WERI-Rb-1 (cell line): ENCODE data around the gene ZNF783.
"Not testable (repeated sequence)": the region's sequence is repeated elsewhere in the genome, so short reads cannot be mapped to it uniquely, and the experiment has no call there.

ENCODE experiments used
- DNase-seq: peaks from one replicate; pipeline ENCODE4 v3.0.0-alpha.2; 2020
- H3K27ac ChIP-seq: fragments of 250-450 bp; sonication (Bioruptor Pico); 2 replicates; pipeline ENCODE4 v1.5.1; 2020; ENCODE audit warnings: mild to moderate bottlenecking, moderate library complexity
- H3K27me3 ChIP-seq: fragments of 250-450 bp; sonication (Bioruptor Pico); 2 replicates; pipeline ENCODE4 v1.5.1; 2021; ENCODE audit warnings: mild to moderate bottlenecking, low read depth, moderate library complexity; ENCODE audit not compliant: insufficient read depth, severe bottlenecking
- H3K36me3 ChIP-seq: fragments of 250-450 bp; sonication (Bioruptor Pico); 2 replicates; pipeline ENCODE4 v1.5.1; 2020; ENCODE audit warnings: mild to moderate bottlenecking, moderate library complexity
- H3K4me3 ChIP-seq: 2 replicates; pipeline ENCODE4 v1.5.1; 2011; ENCODE audit warnings: low read depth, mild to moderate bottlenecking, control low read depth, low read length
- H3K9me3 ChIP-seq: fragments of 250-450 bp; sonication (Bioruptor Pico); 2 replicates; pipeline ENCODE4 v1.5.1; 2021; ENCODE audit warnings: mild to moderate bottlenecking, moderate library complexity; ENCODE audit not compliant: severe bottlenecking
- TF ChIP-seq, protein P1 (sequence below): IDR thresholded peaks from 2 replicates; pipeline ENCODE4 v1.5.1; 2011; ENCODE audit warnings: low read depth, mild to moderate bottlenecking, control low read depth, inconsistent platforms, low read length

Gene ZNF783

DNA sequence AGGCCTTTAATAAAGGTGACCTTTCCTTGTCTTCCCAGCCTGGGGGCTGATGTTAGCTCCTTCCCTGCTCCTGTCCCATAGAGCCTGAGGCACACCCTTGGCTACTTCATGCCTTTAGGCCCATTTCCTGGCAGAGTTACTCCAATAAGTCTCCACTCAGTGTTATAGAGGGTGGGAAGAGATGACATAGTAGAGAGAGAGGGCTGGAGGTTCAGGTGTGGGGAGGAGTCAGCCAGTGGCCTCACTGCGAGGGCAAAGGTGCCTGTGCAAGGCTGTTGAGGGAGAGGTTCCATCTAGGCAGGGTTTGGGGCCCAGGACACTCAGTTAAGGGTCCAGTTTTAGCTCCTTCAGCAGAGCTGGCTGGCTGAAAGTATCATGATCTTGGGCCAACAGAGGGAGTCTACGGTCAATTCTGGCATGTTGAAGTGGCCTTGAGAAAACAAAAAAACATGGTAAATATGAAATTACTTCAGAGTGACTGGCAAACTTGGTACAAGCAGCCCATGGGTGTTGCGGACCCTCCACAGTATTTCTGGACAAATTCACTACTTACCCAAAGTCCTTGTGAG is 67.9 kb downstream of the ZNF783 start:
- H3K27me3 ChIP-seq = no peaks in the 10 kb centered on the region
- no peak for DNase-seq
- H3K4me3 ChIP-seq = no peak overlapping the region
- no peaks in the 10 kb centered on the region for H3K36me3 ChIP-seq
- no peak overlapping the region for H3K27ac ChIP-seq
- TF ChIP-seq, protein P1, sequence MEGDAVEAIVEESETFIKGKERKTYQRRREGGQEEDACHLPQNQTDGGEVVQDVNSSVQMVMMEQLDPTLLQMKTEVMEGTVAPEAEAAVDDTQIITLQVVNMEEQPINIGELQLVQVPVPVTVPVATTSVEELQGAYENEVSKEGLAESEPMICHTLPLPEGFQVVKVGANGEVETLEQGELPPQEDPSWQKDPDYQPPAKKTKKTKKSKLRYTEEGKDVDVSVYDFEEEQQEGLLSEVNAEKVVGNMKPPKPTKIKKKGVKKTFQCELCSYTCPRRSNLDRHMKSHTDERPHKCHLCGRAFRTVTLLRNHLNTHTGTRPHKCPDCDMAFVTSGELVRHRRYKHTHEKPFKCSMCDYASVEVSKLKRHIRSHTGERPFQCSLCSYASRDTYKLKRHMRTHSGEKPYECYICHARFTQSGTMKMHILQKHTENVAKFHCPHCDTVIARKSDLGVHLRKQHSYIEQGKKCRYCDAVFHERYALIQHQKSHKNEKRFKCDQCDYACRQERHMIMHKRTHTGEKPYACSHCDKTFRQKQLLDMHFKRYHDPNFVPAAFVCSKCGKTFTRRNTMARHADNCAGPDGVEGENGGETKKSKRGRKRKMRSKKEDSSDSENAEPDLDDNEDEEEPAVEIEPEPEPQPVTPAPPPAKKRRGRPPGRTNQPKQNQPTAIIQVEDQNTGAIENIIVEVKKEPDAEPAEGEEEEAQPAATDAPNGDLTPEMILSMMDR = no peak
- peaks cover 11% of the 10 kb centered on the region for H3K9me3 ChIP-seq

DNA sequence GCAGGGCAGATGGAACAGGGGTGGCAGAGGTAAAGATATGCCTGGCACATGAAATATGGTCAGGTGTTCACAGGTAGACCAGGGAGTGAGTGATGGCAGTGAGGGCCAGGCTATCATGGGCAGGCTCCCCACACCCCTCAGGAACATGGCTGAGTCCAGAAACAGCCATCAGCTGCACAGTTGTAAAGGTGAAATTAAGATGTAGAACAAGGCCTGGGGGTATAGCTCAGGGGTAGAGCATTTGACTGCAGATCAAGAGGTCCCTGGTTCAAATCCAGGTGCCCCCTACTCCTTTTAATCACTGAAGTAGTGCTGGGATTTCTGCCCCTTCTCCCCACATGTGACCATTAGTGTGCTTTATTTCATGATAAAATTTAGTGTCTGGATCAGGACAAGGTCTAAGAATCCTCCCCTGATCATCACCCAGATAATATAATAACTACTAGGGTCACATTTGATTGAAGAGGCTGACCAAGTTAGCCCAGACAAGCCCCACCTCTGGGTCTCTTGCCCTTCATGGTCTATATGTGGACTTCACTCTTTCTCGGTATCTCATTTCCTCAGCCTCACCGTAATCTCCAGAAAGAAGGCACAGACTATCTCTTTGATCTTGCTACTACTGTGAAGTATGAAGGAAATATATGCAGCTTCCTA is 69.0 kb downstream of the ZNF783 start:
- H3K9me3 ChIP-seq = peaks cover 4% of the 10 kb centered on the region
- H3K27ac ChIP-seq = no peak overlapping the region
- TF ChIP-seq, protein P1 = no peak
- H3K4me3 ChIP-seq = no peak overlapping the region
- DNase-seq = no peak
- H3K27me3 ChIP-seq = no peaks in the 10 kb centered on the region
- no peaks in the 10 kb centered on the region for H3K36me3 ChIP-seq

DNA sequence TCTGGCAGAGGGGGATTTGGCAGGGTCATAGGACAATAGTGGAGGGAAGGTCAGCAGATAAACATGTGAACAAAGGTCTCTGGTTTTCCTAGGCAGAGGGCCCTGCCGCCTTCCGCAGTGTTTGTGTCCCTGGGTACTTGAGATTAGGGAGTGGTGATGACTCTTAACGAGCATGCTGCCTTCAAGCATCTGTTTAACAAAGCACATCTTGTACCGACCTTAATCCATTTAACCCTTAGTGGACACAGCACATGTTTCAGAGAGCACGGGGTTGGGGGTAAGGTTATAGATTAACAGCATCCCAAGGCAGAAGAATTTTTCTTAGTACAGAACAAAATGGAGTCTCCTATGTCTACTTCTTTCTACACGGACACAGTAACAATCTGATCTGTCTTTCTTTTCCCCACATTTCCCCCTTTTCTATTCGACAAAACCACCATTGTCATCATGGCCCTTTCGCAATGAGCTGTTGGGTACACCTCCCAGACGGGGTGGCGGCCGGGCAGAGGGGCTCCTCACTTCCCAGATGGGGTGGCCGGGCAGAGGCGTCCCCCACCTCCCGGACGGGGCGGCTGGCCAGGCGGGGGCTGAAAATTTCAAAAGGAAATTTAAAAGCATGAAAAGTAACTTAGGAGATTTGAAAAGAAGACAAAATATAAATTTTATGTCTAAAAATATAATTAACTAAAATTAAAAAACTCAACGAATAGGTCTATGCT is 70.8 kb downstream of the ZNF783 start:
- DNase-seq, H3K27me3 ChIP-seq, H3K4me3 ChIP-seq, H3K9me3 ChIP-seq, H3K36me3 ChIP-seq, H3K27ac ChIP-seq: not testable (repeated sequence)

DNA sequence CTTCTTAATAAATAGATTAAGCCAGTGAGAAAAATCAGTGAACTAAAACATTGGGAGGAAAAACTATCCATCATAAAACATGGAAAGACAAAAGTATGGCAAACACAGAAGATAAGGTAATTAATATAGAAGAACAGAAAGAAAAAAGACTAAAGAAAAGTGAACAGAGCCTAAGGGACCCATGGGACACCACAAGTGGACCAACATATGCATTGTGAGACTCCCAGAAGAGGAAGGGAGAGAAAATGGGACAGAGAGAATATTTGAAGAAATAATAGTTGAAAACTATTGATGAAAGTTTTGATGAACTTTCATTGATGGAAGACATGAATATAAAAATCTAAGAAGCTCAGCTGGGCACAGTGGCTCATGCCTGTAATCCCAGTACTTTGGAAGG is 71.3 kb downstream of the ZNF783 start:
- Histone ChIP-seq H3K4me3 (no peak overlapping the region), H3K36me3 (no peaks in the 10 kb centered on the region), H3K27me3 (no peaks in the 10 kb centered on the region), H3K27ac (no peak overlapping the region), H3K9me3 (peaks cover 4% of the 10 kb centered on the region)
- DNase-seq = no peak
- TF ChIP-seq, protein P1 = no peak

DNA sequence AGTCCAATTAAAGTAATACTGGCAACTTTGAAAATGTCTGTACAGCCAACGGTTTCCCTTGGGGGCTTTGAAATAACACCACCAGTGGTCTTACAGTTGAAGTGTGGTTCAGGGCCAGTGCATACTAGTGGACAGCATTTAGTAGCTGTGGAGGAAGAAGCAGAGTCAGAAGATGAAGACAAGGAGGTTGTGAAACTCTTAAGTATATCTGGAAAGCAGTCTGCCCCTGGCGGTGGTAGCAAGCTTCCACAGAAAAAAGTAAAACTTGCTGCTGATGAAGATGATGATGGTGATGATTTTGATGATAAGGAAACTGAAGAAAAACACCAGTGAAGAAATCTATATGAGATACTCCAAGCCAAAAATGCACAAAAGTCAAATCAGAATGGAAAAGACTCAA is 72.2 kb downstream of the ZNF783 start:
- Histone ChIP-seq H3K27ac (no peak overlapping the region), H3K9me3 (peaks cover 4% of the 10 kb centered on the region), H3K36me3 (no peaks in the 10 kb centered on the region), H3K4me3 (no peak overlapping the region), H3K27me3 (no peaks in the 10 kb centered on the region)
- no peak for DNase-seq
- TF ChIP-seq, protein P1 = no peak
